Immature natural killer cell (primary cell): ENCODE measurements around the gene PHKA2. TPM values are rescaled to one million over a fixed set of nuclear protein-coding genes. Genes with fewer than 3 reads are reported as not detected.

Experiments
- DNase-seq, 3 donors: peaks; one replicate each; pipeline ENCODE4 v3.0.0; 2022; ENCODE audit warnings: mixed read lengths in 1 of 3
- H3K27ac Mint-ChIP-seq, 6 donors: one replicate each; pipeline ENCODE4 v1.8.0; 2020; ENCODE audit warnings: mixed read lengths in 6 of 6, mild to moderate bottlenecking in 5 of 6, inconsistent platforms in 4 of 6, moderate library complexity in 3 of 6
- H3K27me3 Mint-ChIP-seq, 3 donors: one replicate each; pipeline ENCODE4 v1.8.0; 2020 to 2021; ENCODE audit warnings: low read depth in 3 of 3, mild to moderate bottlenecking in 3 of 3, mixed read lengths in 3 of 3, moderate library complexity in 3 of 3, inconsistent platforms in 1 of 3
- H3K36me3 Mint-ChIP-seq, 3 donors: one replicate each; pipeline ENCODE4 v1.8.0; 2020; ENCODE audit warnings: mixed read lengths in 3 of 3, inconsistent platforms in 2 of 3, mild to moderate bottlenecking in 2 of 3
- H3K4me1 Mint-ChIP-seq, 2 donors: one replicate each; pipeline ENCODE4 v1.8.0; 2020; ENCODE audit warnings: inconsistent platforms in 2 of 2, mild to moderate bottlenecking in 2 of 2, mixed read lengths in 2 of 2, moderate library complexity in 1 of 2
- H3K4me3 Mint-ChIP-seq, 5 donors: one replicate each; pipeline ENCODE4 v1.8.0; 2020; ENCODE audit warnings: mild to moderate bottlenecking in 5 of 5, mixed read lengths in 5 of 5, inconsistent platforms in 3 of 5, moderate library complexity in 3 of 5
- H3K9me3 Mint-ChIP-seq, 6 donors: one replicate each; pipeline ENCODE4 v1.8.0; 2020; ENCODE audit warnings: mild to moderate bottlenecking in 6 of 6, mixed read lengths in 6 of 6, inconsistent platforms in 4 of 6, moderate library complexity in 3 of 6
- polyA plus RNA-seq, 3 donors: library from polyadenylated mRNA; unstranded; fragments of 300-500 nt; fragmentation: Illumina TruSeq; gene quantifications; one replicate each; pipeline ENCODE4 v1.2.3, GENCODE V29; 2021

Gene PHKA2
- polyA plus RNA-seq, 3 donors from 2014 or later: 4.4 to 11.2 (median 6.2) TPM

DNA sequence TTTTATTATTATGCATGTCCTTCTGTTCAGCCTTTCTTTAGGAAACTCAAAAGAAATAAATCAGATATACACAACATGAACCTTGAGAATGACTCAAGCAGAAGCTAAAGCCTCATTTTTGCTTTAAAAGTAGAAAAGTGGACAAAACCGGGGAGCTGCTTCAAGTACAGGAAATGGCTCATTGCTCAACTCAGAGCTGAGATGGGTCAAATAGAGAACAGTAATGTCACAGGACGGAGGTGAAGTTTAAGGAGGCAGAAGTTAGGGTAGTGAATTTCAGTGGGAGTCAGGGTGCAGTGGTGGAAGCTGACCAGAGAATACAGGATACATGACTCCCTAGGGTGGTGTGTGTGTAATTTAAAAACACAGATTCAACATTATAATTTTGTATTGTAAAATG, 22.2 kb downstream of the PHKA2 start:
- H3K36me3 Mint-ChIP-seq: no peaks in the 10 kb centered on the region
- H3K4me1 Mint-ChIP-seq: peaks cover 24 to 37% of the 10 kb centered on the region in 2 donors
- H3K27me3 Mint-ChIP-seq: peaks cover 0 to 4% (median 2%) of the 10 kb centered on the region in 3 donors
- peak overlapping the region in 2 of 6 donors; percentile 4 to 42 for H3K27ac Mint-ChIP-seq
- no peaks in the 10 kb centered on the region for H3K9me3 Mint-ChIP-seq
- no peak overlapping the region for H3K4me3 Mint-ChIP-seq
- DNase-seq: no peak

DNA sequence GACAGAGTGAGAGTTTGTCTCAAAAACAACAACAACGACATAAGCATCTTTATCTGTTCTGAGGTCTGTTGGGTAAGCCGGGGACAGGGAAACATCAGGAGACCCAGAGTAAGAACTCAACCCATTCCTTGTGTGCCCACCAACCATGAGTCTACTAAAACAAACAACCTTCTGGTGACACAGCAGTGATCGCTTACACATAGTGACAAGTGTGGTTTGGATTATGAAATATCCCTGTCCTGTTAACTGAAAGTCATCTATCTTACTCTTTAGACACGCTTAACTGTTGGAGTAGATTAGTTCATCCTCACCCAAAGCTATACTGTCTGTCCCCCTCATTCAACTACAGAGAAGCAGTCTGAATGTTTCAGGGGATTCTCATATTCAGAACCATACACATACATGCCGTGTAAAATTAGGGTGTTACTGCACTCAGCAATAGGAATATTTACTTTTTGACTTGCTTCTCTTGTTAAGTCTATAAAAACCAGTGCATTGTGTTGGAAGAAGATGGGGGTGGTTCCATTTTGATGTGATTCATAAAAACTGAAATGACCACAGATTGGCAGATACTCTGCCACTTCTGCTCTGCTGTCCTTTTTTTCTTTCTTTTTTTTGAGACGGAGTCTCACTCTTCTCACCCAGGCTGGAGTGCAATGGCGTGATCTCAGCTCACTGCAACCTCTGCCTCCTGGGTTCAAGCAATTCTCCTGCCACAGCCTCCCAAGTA, 27.4 kb downstream of the PHKA2 start:
- no peak overlapping the region for H3K4me3 Mint-ChIP-seq
- H3K9me3 Mint-ChIP-seq: no peaks in the 10 kb centered on the region
- peaks cover 6 to 18% of the 10 kb centered on the region in 2 donors for H3K4me1 Mint-ChIP-seq
- H3K27ac Mint-ChIP-seq: no peak overlapping the region
- DNase-seq: no peak
- no peaks in the 10 kb centered on the region for H3K27me3 Mint-ChIP-seq
- peaks cover 0 to under 1% (median 0%) of the 10 kb centered on the region in 3 donors for H3K36me3 Mint-ChIP-seq

DNA sequence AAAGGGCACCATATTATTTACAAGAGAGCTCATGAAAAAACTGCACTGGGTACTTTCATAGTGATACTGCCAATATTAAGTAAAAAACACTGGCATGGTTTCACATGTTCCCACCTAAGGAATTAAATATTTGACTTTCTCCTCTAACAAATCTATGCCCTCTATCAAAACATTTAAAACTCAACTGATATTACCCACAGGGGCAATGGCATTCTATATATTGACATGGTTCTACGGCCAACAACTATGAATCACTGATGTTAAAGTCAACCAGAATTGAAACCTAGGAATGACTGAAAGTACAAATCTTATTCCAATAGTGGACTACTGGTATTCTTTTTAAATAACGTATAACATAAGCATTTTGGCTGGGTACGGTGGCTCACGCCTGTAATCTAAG, 28.2 kb downstream of the PHKA2 start:
- Mint-ChIP-seq H3K36me3 (peaks cover 0 to 4% (median 0%) of the 10 kb centered on the region in 3 donors), H3K27me3 (peaks cover 0 to 3% (median 2%) of the 10 kb centered on the region in 3 donors), H3K4me1 (peaks cover 6 to 16% of the 10 kb centered on the region in 2 donors), H3K27ac (no peak overlapping the region), H3K4me3 (no peak overlapping the region), H3K9me3 (no peaks in the 10 kb centered on the region)
- DNase-seq: no peak

DNA sequence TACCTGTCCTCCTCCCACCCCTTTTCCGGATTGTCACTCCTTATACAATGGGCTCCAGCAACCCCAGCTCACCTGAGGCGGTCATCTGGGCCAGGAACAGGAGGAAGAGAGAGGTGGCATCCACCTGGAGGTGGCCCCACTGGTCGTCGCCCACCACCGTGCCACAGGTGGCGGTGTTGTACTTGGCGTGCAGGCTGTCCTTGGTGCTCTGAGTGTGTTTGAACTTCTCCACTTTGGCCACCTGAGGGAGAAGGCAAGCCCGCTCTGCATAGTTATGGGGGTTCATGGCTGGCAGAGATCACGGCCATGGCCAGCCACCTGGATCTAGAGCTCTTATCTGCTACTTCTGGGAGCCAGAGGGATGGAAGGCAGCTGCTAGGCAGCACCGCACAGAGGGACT, 32.9 kb downstream of the PHKA2 start:
- DNase-seq: no peak
- Mint-ChIP-seq H3K36me3 (peaks cover 4 to 9% (median 6%) of the 10 kb centered on the region in 3 donors), H3K4me1 (no peaks in the 10 kb centered on the region), H3K27me3 (peaks cover 0 to 9% (median 2%) of the 10 kb centered on the region in 3 donors), H3K27ac (no peak overlapping the region), H3K4me3 (no peak overlapping the region), H3K9me3 (no peaks in the 10 kb centered on the region)

DNA sequence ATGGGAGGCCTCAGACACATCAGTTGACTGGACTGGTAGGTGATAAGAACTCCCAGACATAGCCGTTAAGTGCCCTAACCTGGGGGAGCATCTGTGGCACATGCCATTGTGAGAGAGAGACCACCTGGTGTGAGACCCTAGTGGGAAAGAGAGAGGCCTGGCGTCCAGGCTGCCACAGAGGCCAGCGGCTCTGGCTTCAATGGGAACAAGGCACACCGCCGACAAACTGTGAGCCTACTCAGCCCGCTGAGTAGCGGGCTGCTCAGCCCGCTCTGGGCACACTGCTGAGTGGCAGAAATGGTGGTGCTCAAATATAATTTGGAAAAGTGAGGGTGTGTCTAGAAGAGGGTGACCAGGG, 34.0 kb downstream of the PHKA2 start:
- peaks cover 0 to 9% (median 2%) of the 10 kb centered on the region in 3 donors for H3K27me3 Mint-ChIP-seq
- no peak for DNase-seq
- no peaks in the 10 kb centered on the region for H3K9me3 Mint-ChIP-seq
- no peaks in the 10 kb centered on the region for H3K4me1 Mint-ChIP-seq
- no peak overlapping the region for H3K4me3 Mint-ChIP-seq
- H3K36me3 Mint-ChIP-seq: peaks cover 4 to 9% (median 6%) of the 10 kb centered on the region in 3 donors
- peak overlapping the region in 1 of 6 donors; percentile 56 for H3K27ac Mint-ChIP-seq

DNA sequence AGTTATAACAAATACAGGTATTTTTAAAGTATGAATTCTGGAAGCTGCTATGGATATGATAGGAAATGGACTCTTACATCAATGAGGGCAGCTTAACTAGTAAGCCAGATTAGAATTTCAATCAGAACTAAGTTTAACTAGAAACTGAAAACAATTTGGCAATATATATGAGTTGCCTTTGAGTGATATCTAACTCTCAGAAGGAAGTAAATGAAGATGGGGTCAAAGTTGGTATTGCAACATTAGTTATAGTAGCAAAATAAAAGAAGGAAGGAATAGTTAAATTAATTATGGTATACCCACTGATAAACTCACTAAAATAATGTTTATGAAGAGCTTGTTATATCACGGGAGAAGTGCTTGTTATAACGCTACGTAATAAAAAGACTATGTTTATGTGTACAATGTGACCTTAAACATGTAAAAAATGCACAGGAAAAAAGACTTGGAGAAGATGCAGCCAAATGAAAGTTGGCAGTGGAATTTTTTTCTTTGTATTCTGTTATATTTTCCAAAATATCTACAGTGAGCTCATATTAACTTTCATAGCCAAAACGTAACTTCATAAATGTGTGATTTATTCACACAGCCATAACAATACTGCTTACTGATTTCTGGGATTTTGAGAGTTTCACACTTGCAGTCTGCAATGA, 34.5 kb downstream of the PHKA2 start:
- no peak overlapping the region for H3K27ac Mint-ChIP-seq
- no peak overlapping the region for H3K4me3 Mint-ChIP-seq
- no peaks in the 10 kb centered on the region for H3K9me3 Mint-ChIP-seq
- peaks cover 4 to 9% (median 6%) of the 10 kb centered on the region in 3 donors for H3K36me3 Mint-ChIP-seq
- DNase-seq: no peak
- H3K27me3 Mint-ChIP-seq: peaks cover 0 to 9% (median 2%) of the 10 kb centered on the region in 3 donors
- no peaks in the 10 kb centered on the region for H3K4me1 Mint-ChIP-seq

DNA sequence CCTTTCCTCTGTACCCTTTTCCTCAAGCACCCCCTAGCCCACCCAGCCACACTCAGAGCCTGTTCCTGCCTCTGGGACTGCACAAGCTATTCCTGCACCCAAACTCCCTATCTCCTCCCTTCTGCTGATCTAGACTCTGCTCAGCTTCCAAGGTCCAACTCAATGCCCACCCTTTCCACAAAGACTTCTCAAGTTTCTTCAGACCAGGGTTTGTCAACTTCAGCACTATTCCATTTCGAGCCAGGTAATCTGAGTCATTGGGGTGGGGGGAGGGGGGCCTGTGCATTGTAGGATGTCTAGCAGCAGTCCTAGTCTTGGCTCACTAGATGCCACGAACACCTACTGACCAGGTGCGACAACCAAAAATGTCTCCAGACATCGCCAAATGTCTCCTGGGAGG, 37.3 kb downstream of the PHKA2 start:
- H3K27ac Mint-ChIP-seq: peak overlapping the region in 1 of 6 donors; percentile 76
- DNase-seq: no peak
- peaks cover 0 to 9% (median 2%) of the 10 kb centered on the region in 3 donors for H3K27me3 Mint-ChIP-seq
- peaks cover 5 to 15% (median 11%) of the 10 kb centered on the region in 3 donors for H3K36me3 Mint-ChIP-seq
- H3K9me3 Mint-ChIP-seq: no peaks in the 10 kb centered on the region
- no peak overlapping the region for H3K4me3 Mint-ChIP-seq
- no peaks in the 10 kb centered on the region for H3K4me1 Mint-ChIP-seq

DNA sequence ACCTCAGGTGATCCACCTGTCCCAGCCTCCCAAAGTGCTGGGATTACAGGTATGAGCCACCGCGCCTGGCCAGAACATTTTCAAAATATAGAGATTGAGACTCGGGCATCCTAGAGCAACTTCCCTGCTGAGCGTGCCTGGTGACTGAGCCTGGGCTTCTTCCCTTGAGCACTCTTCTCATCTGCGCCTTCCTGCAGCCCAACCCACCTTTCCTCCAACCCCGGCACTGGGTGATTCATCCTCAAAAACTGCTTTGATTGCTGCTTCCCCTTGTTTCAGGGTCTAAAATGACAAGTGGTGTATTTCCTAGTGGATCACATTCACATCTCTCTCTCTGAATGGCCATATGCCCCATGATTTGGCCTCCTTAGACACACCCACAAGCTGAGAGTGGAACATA, 37.8 kb downstream of the PHKA2 start:
- peak overlapping the region in 1 of 6 donors; percentile 76 for H3K27ac Mint-ChIP-seq
- no peaks in the 10 kb centered on the region for H3K9me3 Mint-ChIP-seq
- no peak overlapping the region for H3K4me3 Mint-ChIP-seq
- peaks cover 5 to 19% (median 11%) of the 10 kb centered on the region in 3 donors for H3K36me3 Mint-ChIP-seq
- no peaks in the 10 kb centered on the region for H3K4me1 Mint-ChIP-seq
- DNase-seq: no peak
- peaks cover 0 to 7% (median 2%) of the 10 kb centered on the region in 3 donors for H3K27me3 Mint-ChIP-seq

DNA sequence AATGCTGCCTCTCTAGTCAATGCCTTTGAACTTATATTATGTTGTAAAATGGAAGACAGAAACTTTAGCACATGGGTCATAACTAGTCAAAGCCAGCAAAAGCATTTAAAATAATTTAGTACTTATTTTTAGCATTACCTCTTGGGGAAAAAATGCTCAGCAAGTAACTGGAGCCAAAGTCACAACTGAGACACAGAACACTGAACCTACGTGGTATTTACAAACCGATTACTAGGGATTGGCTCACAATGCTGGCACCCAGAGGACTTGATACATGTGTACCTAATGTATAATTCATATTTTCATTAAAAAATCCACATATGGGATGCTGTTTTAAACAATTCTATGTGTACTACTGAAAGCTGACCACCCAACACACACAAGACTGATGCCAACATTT, 38.4 kb downstream of the PHKA2 start:
- peaks cover 5 to 22% (median 11%) of the 10 kb centered on the region in 3 donors for H3K36me3 Mint-ChIP-seq

DNA sequence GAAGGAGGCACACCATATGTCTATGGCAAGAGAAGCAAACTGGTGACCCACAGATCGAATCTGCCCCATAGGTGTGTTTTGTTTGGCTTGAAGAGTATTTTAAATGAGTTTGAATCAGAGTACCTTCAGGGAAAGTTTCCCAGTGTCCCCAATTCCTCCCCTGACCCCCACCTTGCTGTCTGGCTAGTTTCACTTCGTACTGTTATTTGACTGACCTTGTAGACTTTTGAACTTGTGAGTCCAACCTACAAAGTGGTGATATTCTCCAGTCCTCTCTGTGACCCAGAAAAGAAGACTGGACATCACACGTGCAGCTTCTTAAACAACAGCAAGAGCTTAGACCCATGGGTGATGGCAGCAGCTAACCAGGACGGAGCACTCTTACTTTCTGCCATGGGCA, 39.4 kb downstream of the PHKA2 start:
- Mint-ChIP-seq H3K27ac (peak overlapping the region in 1 of 6 donors; percentile 5), H3K9me3 (no peaks in the 10 kb centered on the region), H3K4me3 (no peak overlapping the region), H3K36me3 (peaks cover 8 to 22% (median 15%) of the 10 kb centered on the region in 3 donors), H3K27me3 (peaks cover 0 to 8% (median 2%) of the 10 kb centered on the region in 3 donors), H3K4me1 (no peaks in the 10 kb centered on the region)
- no peak for DNase-seq

More for the DNA sequence above, 38.4 kb downstream of the PHKA2 start:
- peaks cover 0 to 6% (median 2%) of the 10 kb centered on the region in 3 donors for H3K27me3 Mint-ChIP-seq
- H3K9me3 Mint-ChIP-seq: no peaks in the 10 kb centered on the region
- H3K4me3 Mint-ChIP-seq: no peak overlapping the region
- no peak for DNase-seq
- no peaks in the 10 kb centered on the region for H3K4me1 Mint-ChIP-seq
- H3K27ac Mint-ChIP-seq: no peak overlapping the region

DNA sequence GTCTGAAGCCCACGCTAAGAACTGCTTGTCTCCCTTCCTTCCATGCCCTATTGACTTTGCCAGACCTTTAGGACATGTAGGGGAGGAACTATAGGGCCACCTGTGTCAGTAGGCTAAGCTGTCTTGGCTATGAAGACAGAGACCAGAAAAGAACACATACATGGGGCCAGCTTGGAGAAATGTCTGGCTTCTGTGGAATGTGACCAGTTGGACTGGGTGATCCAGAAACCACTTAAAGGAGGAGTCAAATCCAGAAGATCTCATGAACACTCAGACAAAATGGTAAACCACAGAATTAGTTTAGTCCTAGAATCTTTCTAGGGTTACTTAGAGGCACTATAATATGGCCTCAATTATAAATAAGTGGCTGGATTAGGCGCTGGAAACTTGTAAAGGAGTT, 42.0 kb downstream of the PHKA2 start:
- no peak for DNase-seq
- no peaks in the 10 kb centered on the region for H3K4me1 Mint-ChIP-seq
- H3K27ac Mint-ChIP-seq: no peak overlapping the region
- H3K9me3 Mint-ChIP-seq: no peaks in the 10 kb centered on the region
- H3K4me3 Mint-ChIP-seq: no peak overlapping the region
- peaks cover 8 to 22% (median 8%) of the 10 kb centered on the region in 3 donors for H3K36me3 Mint-ChIP-seq
- H3K27me3 Mint-ChIP-seq: peaks cover 0 to 7% (median 2%) of the 10 kb centered on the region in 3 donors

DNA sequence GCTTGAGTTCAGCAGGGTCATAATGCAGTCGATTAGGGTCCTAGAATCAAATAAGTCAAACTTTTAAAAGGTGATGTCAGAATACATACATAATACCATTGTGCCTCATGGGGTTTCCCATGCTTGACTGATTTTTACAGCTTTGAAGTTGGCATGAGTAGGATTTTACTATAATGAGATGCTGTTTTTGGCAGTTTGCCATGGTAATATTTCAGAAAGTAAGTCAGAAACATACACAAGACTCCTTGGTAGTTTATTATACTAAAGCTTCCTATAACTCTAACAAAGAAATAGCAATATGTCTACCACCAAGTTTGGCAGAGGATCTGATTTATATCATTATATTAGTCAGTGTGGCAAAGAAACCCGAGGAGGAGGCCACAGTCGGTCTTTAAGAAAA, 45.2 kb downstream of the PHKA2 start:
- Mint-ChIP-seq H3K27ac (no peak overlapping the region), H3K4me1 (no peaks in the 10 kb centered on the region), H3K4me3 (no peak overlapping the region), H3K36me3 (peaks cover 8 to 22% (median 8%) of the 10 kb centered on the region in 3 donors), H3K27me3 (peaks cover 0 to 6% (median 4%) of the 10 kb centered on the region in 3 donors), H3K9me3 (no peaks in the 10 kb centered on the region)
- DNase-seq: no peak

DNA sequence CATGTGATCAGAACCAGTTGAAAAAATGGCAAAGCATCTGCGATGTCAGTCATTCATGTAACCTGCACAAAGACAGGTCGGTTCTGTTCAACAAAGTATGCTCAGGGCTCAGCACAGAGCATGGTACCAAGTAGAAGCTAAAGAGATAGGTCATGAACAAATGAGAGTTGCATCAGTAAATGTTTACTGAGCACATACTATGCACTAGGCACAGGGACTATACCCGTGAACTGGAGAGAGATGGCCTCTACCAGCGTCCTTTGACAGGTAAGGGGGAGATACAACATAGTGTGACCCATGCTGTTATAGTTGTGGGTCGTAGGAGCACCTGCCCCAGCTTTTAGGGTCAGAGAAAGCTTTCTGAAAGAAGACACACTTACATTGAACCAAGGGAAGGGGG, 46.7 kb downstream of the PHKA2 start:
- H3K9me3 Mint-ChIP-seq: no peaks in the 10 kb centered on the region
- no peak overlapping the region for H3K27ac Mint-ChIP-seq
- no peaks in the 10 kb centered on the region for H3K4me1 Mint-ChIP-seq
- no peak for DNase-seq
- H3K27me3 Mint-ChIP-seq: peaks cover 0 to 6% (median 4%) of the 10 kb centered on the region in 3 donors
- peaks cover 3 to 21% (median 8%) of the 10 kb centered on the region in 3 donors for H3K36me3 Mint-ChIP-seq
- H3K4me3 Mint-ChIP-seq: no peak overlapping the region

DNA sequence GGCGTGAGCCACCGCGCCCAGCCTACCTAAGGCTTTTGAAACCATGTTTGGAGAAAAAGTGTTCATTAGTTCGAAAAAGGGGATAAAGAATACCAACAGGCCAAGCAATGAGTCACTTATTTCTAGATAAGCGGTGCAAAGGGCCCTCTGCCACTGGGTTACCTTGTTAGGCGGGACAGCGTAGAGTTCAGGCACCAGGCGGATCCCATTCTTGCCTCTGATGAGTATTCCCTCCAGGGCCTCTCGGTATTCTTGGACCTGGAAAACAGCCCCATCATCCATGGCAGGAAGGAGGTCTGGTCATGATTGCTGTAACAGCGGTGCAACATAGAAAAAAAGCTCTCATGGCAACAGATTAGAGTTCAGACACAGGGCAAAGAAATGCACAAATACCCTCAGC, 48.0 kb downstream of the PHKA2 start:
- H3K9me3 Mint-ChIP-seq: no peaks in the 10 kb centered on the region
- no peaks in the 10 kb centered on the region for H3K4me1 Mint-ChIP-seq
- no peak for DNase-seq
- no peak overlapping the region for H3K4me3 Mint-ChIP-seq
- no peak overlapping the region for H3K27ac Mint-ChIP-seq
- peaks cover 0 to 6% (median 2%) of the 10 kb centered on the region in 3 donors for H3K27me3 Mint-ChIP-seq
- H3K36me3 Mint-ChIP-seq: peaks cover 3 to 8% (median 3%) of the 10 kb centered on the region in 3 donors
